GM23338 (cell line): Measurements from ENCODE around the gene FCER1G.

Experiments used
- CREB1 ChIP-seq: fragments of 250-450 bp; sonication (Bioruptor Pico); IDR thresholded peaks from 2 replicates; pipeline ENCODE4 v1.5.0; 2020; ENCODE audit warnings: low read depth, mild to moderate bottlenecking, moderate library complexity
- CTCF ChIP-seq, 2 experiments: fragments of 200-600 bp in 1 of 2; sonication (generic) in 1 of 2; conservative IDR thresholded peaks; 2 replicates each; pipeline versions ENCODE4 v1.5.1 to v1.6.1; 2016 to 2017; ENCODE audit warnings: antibody characterized with exemption in 2 of 2, low read depth in 2 of 2, mild to moderate bottlenecking in 2 of 2, moderate library complexity in 1 of 2
- EZH2 ChIP-seq: fragments of 200-600 bp; sonication (generic); IDR thresholded peaks from one replicate; pipeline ENCODE4 v1.8.0; 2017; ENCODE audit warnings: antibody characterized with exemption, mild to moderate bottlenecking, low read depth; ENCODE audit not compliant: unreplicated experiment
- EZH2phosphoT487 ChIP-seq: fragments of 200-600 bp; sonication (generic); IDR thresholded peaks from one replicate; pipeline ENCODE4 v1.8.1; 2018; ENCODE audit warnings: antibody characterized with exemption; ENCODE audit not compliant: unreplicated experiment
- JUNB ChIP-seq: IDR thresholded peaks from one replicate; pipeline ENCODE4 v1.6.1; 2016; ENCODE audit warnings: antibody characterized with exemption; ENCODE audit not compliant: unreplicated experiment
- NANOG ChIP-seq: IDR thresholded peaks from 2 replicates; pipeline ENCODE4 v1.6.1; 2016; ENCODE audit warnings: antibody characterized with exemption, borderline replicate concordance
- POLR2AphosphoS5 ChIP-seq: IDR thresholded peaks from 2 replicates; pipeline ENCODE4 v1.6.1; 2016; ENCODE audit warnings: antibody characterized with exemption, low read depth
- REST ChIP-seq: IDR thresholded peaks from one replicate; pipeline ENCODE4 v1.6.1; 2018; ENCODE audit warnings: antibody characterized with exemption; ENCODE audit not compliant: unreplicated experiment
- STAT1 ChIP-seq: IDR thresholded peaks from one replicate; pipeline ENCODE4 v1.6.1; 2016; ENCODE audit warnings: antibody characterized with exemption; ENCODE audit not compliant: unreplicated experiment
- ZNF331 ChIP-seq: fragments of 250-450 bp; sonication (Bioruptor Pico); IDR thresholded peaks from 2 replicates; pipeline ENCODE4 v1.5.0; 2020; ENCODE audit warnings: low read depth, mild to moderate bottlenecking, moderate library complexity
- ZNF462 ChIP-seq: fragments of 250-450 bp; sonication (Bioruptor Pico); IDR thresholded peaks from 2 replicates; pipeline ENCODE4 v1.5.0; 2020; ENCODE audit warnings: mild to moderate bottlenecking, moderate library complexity

GRCh38 chr1:161187311-161187710, 27.8 kb upstream of the FCER1G start:
- TF ChIP-seq CTCF (conservative IDR thresholded peaks at IDR 0.05; ENCODE audit: low read depth in 2 of 2) (no peak), EZH2 (no peak), EZH2phosphoT487 (no peak), POLR2AphosphoS5 (no peak), CREB1 (no peak), REST (no peak), STAT1 (no peak), JUNB (no peak), NANOG (no peak), ZNF331 (CRISPR knock-in tag) (no peak), ZNF462 (CRISPR knock-in tag) (no peak)
